GM18511 (cell line): ENCODE measurements around the gene SPG7.
"Not testable (repeated sequence)": the region's sequence is repeated elsewhere in the genome, so short reads cannot be mapped to it uniquely, and the experiment has no call there.

Experiments used
- ATAC-seq: cut with Tn5 transposase; IDR thresholded peaks from one replicate; pipeline ENCODE4 v1.9.1; 2021; ENCODE audit warnings: mild to moderate bottlenecking, moderate library complexity; ENCODE audit not compliant: unreplicated experiment

SPG7 gene

GRCh38 chr16:89575247-89576152 lies 67.3 kb downstream of the SPG7 start, which contains the start of gene CPNE7:
Gene CPNE7, plus strand, starts transcription at chr16:89575758. Its CDS starts 140 bp downstream, at chr16:89575898.
- ATAC-seq, result no peak

DNA sequence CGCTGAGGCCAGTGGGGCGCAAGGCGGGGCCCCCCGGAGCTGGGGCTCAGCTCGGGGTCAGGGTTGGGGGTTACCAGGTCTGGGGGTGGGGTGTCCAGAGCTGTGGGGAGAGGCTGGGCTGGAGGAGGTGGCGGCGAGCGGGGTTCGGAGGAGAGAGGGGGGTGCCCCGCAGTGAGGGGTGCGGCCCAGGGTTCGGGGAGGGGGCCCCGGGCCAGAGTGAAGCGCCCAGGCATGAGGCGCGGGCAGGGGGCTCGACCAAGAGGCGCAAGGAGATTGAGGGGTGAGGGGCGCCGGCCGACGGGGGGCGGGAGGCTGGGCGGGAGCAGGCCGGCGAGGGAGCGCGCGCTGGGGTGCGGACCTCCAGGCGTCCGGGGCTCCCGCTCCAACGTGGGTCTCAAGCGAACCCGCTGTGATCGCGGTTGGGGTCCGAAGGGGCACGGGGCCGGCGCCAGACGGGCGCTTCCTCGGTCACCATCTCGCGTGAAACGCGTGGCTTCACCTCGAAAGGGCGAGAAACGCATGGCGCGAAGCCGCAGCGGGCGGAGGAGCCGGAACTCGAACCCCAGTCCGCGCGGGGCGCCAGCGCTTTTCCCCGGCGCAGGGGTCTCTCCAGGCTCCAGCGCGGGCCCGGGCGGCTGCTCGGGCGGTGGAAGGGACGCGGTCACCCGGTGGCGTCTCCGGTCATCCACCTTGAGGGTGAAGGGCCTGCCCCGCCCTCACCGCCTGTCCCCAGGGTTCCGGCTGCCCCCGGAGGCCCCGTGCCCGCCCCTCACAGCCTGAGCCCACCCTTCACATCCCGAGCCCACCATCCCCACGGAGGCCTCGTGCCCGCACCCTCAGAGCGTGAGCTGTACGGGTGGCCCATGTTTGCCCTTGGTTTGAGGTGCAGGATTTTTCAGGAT lies 68.2 kb downstream of the SPG7 start:
- no peak for ATAC-seq

- ATAC-seq, result no peak
Measured at GRCh38 chr16:89577055-89577759, 69.0 kb downstream of the SPG7 start.

DNA sequence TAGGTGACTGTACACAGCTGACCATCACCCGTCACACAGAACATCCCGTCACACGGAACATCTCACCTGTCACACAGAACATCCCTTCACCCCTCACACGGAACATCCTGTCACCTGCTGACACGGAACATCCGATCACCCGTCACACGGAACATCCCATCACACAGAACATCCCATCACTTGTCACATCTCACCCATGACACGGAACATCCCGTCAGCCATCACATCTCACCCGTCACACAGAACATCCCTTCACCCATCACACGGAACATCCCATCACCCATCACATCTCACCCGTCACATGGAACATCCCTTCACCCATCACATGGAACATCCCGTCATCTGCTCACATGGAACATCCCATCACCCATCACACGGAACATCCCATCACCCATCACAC lies 71.1 kb downstream of the SPG7 start:
- ATAC-seq, result no peak

- ATAC-seq, result no peak
Measured at GRCh38 chr16:89581045-89581695, 73.0 kb downstream of the SPG7 start.

GRCh38 chr16:89581861-89582563 lies 73.8 kb downstream of the SPG7 start:
- no peak for ATAC-seq

- no peak for ATAC-seq
Measured at GRCh38 chr16:89582614-89583196, 74.5 kb downstream of the SPG7 start.

- no peak for ATAC-seq
Measured at GRCh38 chr16:89583197-89583894, 75.1 kb downstream of the SPG7 start.

GRCh38 chr16:89583895-89584644 lies 75.9 kb downstream of the SPG7 start:
- ATAC-seq, result no peak

DNA sequence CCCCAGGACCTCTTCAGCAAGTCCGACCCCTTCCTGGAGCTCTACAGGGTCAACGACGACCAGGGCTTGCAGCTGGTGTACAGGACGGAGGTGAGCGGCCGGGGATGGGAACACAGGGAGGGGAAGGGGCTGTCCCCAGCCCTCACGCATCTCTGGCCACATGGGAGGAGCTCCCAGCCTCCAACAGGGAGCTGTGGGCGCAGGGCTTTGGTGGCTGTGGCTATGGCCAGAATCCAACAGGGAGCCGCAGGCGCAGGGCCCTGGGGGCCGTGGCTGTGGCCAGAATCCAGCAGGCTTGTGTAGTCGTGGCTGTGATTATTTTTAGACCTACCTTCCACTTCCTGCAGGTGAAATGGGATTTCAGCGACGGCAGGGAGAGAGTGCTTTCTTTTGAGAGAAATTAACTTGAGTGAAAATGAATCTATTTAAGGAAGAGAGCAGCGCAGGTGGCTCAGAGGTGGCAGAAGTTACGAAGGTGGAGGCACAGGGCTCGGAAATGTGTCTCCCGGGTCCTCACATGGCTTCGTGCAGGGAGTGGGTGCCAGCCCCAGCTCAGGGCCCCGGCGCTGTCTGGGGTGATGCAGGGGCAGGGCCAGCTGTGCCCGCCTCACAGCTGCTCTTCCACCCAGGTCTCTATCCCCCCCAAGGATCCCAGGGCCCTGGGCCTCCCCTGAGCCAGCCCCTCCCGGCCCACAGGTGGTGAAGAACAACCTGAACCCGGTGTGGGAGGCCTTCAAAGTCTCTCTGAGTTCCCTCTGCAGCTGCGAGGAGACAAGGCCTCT lies 76.8 kb downstream of the SPG7 start:
- ATAC-seq, result no peak

GRCh38 chr16:89586218-89586617 lies 78.0 kb downstream of the SPG7 start:
- ATAC-seq, result no peak

- ATAC-seq, result no peak
Measured at GRCh38 chr16:89586853-89587252, 78.7 kb downstream of the SPG7 start.

- ATAC-seq, result not testable (repeated sequence)
Measured at GRCh38 chr16:89587676-89588075, 79.5 kb downstream of the SPG7 start.

GRCh38 chr16:89588413-89589109 lies 80.4 kb downstream of the SPG7 start:
- ATAC-seq, result no peak

DNA sequence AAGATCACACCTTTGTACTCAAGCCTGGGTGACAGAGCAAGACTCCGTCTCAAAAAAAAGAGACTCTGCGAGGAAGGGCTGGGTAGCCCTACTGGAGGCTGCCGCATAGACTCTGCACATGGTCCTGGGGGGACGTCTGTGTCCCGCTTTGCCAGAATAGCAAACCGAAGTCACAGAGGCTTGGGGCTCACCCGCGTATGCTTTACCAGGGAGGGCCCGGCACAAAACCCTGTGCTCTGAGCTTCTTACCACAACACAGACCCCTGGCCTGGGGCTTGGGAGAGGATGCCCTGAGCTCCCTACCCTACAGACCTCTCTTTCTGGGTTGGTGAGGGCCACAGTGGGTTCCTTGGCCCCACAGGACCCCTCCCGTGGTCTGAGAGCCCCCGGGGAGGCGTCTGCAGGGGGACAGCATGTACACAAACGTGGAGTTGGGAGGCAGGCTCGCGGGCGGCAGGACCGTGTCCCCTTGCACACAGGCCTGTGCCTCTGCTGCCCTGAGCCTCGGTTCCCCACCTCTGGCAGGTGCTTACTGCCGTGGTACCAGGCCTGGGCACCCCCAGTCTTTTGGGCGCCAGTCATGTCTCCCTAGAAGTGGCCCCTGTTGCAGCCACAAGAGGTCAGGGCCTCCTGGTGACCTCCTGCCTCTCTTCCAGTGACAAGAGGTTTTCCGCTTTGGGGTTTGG lies 81.2 kb downstream of the SPG7 start:
- ATAC-seq, result no peak

GRCh38 chr16:89593841-89594240 lies 85.6 kb downstream of the SPG7 start:
- ATAC-seq, result no peak
